ENCODE measurements around the gene SERPINB8.

- no peak for TF ChIP-seq POLR2A (IDR thresholded peaks at IDR 0.05; ENCODE audit: low read length)
- no peak for TF ChIP-seq GATA1 (IDR thresholded peaks at IDR 0.05; ENCODE audit: low read depth, low read length)
These were observed 9.0 kb upstream of the SERPINB8 start for GRCh38 chr18:63960891-63961290.

Data from erythroblast (primary cell).